GM10847 (cell line): ENCODE results near the gene CTIF.

Source experiments
- POLR2A ChIP-seq: IDR thresholded peaks from 2 replicates; pipeline ENCODE4 v1.6.1; 2011; ENCODE audit not compliant: insufficient read length; ENCODE audit errors: extremely low read depth

The CTIF gene

DNA sequence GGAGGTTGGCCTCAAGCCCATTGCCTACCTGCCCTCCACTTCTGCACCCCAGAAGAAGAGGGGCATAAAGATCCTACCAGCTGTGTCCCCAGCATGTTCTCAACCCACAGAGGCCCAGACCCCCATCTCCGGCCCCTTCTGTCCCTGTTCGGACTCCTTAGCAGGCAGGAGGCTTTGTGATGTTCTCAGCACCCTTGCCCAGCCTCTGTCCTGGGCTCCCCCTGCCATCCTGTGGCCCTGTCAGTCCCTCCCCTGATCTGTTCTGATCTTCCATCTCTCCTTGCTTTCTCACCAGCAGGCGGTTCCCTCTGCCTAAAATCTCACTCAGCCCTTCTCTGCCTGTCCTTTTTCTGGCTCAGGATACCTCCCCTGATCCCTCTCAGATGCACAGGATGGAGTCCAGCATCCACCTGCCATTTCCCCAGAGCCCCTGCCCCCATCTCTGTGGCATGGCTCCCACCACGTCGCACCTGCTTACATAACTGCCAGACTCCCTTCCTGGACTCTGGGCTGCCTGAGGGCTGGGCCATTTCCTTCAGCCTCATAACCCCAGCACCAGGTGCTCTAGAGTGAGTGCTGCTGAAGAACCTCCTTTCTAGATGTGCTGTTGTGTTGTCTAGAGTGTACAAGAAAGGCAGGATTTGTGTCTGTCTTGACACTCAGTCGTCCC, 134.0 kb downstream of the CTIF start:
- TF ChIP-seq POLR2A: no peak

DNA sequence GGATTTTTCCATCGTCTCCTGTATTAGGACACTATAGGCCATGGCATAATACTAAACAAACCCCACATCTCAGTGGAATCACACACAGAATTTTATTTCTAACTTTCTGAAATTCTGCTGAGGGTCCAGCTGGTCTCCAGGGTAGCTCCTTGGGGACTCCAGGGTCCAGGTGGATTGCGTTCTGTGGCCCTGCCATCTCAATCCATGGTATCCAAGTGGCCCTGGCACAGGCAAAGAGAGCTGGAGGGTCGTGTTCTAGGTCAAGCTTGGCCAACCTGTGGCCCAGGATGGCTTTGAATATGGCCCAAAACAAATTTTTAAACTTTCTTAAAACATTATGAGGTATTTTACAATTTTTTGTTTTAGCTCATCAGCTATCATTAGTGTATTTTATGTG, 134.6 kb downstream of the CTIF start:
- no peak for TF ChIP-seq POLR2A

DNA sequence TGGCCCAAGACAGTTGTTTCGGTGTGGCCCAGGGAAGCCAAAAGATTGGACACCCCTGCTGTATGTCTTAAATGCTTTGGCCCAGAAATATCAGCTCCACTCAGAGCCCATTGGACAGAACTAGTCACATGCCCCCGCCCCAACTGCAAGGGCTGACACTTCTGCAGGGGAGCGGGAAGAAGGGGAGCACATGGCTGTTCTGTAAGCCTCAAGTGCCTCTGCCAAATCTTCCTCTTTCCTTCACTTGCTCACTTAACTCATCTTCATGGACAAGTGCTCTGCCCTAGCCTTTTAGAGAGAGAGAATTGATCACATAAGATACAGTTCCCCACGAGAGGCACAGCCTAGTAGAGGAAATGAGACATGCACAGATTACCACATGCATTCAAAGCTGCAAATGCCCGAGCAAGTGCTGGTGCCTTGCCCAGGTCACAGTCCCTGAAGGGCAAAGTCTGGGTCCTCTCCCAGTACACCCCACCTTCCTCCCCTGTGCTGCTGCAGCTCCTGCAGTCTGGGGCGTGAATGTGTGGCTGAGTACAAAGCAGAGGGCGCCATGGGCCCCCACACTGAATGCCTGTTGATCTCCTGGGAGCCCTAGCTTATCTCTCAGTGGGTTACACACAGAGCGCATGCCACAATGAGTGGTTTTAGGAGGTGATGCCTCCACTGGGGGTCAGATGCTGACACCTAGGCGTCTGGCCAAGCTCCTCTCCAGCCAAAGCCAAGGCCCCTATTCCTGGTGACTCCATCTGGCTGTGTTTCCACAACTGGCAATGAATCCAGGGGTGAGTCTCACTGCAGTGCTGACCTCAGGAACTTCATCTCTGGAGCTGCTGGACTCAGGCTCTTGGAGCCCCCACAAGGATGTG, 135.3 kb downstream of the CTIF start:
- no peak for TF ChIP-seq POLR2A

DNA sequence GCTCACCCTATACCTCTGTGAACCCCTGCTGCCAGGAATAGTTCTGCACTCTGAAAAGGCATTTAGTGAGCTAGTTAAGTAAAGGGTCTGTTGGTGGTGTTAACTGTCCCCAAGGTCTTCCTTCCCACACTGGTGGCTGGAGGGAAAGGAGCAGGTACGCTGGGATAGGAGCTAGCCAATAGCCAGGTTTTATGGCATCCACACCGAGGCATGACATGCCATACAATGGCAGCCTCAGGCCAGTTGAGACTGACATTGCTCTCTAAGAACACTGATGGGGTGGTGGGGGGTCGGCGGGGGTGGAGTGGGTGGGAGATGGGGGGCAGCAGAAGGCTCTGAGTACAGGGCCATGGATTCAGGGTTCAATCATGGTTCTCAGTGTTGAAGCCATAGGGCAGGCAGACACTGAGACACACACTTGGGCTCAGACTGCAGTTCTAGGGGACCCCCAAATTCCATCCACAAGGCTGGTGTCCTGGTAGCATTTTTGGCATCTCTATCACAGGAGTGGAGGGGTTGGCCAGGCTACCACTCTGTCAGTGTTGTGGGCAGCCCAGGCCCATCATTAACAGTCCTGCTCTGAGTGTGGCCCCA, 136.0 kb downstream of the CTIF start:
- no peak for TF ChIP-seq POLR2A

DNA sequence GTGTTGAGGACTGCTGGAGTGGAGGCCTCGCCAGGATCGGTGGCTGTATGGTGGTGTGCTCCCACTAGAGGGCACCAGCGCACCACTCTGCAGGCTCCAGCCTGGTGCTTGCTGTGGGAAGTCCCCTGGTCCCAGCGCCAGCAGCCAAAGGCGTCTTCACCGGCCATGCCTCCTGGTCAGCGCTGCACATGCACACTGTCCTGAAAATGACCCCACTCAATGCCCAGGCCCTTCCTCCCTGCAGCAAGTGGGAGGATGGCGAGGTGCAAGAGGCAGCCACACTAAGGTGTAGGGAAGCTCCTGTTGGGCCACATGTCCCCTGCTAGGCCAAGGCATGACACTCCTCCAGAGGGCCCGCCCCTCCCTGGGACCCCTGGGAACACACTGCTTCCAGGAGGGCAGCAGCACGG, 136.5 kb downstream of the CTIF start:
- TF ChIP-seq POLR2A: no peak

DNA sequence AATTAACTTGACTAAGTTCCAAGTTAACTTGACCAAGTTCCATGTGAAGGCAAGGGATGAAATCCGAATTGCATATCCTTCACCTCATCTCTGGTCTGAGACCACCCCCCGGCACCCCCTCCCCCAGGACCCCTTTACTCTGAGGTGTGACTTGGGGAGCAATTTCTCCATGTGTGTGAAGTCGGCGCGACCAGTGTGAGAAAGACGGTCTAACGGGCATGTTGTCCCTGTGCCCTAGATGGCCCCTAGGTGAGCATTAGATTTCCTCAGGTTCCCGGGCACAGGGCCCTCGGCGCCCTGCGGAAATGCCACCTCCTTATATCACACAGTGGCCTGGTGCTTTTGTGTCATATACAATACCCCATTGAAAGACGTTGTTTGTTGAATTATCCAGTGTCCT, 137.1 kb downstream of the CTIF start:
- TF ChIP-seq POLR2A: no peak

DNA sequence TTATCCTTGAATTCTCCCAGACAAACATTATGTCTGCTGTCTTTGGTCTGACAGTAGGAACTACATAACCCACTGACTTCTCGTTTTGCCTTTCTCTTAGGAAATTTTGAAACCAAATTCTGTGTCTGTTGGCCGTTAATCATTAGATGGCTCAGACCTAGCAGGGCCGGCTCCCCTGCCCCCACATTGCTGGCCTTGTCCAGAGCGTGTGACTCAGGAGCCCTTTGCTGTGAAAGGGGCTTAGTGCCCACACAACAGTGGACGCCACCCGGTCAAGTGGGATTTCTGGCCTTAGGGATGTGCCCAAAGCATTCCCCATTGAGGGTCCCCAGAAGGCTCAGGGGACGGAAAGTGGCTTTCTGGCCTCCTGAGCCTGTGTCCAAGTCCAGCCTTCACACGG, 137.5 kb downstream of the CTIF start:
- no peak for TF ChIP-seq POLR2A

GRCh38 chr18:48676756-48677368, 138.0 kb downstream of the CTIF start:
- TF ChIP-seq POLR2A: no peak

- TF ChIP-seq POLR2A: no peak
Observed at GRCh38 chr18:48678237-48679115, 139.6 kb downstream of the CTIF start.

- TF ChIP-seq POLR2A: no peak
Observed at GRCh38 chr18:48679236-48679635, 140.4 kb downstream of the CTIF start.

DNA sequence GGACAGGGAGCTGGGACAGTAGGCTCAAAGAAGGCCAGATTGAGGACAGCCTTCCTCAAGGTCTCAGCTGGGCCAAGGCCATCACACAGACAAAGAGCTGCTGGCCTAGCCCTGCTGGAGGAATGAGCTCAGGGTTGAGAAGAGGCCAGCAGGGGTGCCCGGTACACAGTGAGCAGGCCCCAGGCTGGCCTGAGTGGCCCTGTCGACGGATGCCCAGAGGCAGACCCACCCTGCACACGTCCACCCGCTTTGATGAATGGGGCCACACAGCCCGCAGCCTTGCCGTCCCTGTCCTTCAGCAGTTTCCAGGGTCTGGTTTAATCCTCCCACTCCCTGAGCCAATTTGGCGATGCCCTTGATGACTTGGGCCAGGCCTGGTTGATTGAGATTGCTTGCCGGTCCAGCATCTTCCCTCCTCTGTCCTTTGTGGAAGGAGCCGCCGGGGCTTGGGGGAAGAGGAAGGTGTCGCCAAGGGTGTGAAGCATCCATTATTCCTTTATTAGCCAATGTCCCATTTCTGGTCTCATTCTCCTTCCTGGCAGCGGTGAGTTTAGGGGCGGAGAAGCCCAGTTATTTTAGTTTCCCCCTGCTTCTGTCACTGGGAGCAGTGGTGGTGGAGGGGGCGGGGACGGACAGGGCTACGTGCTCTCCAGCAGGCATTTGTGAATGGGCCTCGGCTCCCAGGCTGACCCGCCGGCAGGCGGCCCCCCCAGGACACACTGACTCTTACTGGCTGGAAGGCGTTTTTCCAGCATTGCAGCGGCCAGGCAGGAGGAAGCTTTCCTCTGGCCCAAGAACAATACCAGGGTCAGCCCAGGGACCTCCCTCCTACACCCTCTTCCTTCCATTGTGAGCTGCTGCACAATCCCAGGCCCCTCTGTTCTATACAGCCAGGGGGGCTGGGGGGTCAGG, 141.8 kb downstream of the CTIF start:
- TF ChIP-seq POLR2A: no peak

GRCh38 chr18:48682768-48683167, 143.9 kb downstream of the CTIF start:
- TF ChIP-seq POLR2A: no peak

DNA sequence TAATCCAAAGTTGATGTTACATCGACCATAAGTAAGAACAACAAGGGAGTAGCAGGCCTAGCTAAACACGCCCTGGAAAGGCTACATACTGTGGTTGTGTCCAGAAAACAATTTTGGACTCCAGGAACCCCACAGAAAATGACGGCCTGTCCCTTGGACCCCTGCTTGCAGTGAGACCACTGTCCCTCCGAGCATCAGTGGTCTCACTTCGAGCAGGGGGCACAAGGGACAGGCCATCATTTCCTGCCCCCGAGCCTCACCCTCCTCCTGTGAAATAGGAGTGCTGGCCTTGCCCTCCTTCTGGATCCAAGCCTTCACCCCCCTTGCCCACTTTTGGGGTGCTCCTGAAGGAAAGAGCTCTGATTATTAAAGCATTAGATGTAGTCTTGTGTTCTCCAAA, 144.4 kb downstream of the CTIF start:
- TF ChIP-seq POLR2A: no peak

- TF ChIP-seq POLR2A: no peak
Observed at GRCh38 chr18:48683661-48684060, 144.8 kb downstream of the CTIF start.

DNA sequence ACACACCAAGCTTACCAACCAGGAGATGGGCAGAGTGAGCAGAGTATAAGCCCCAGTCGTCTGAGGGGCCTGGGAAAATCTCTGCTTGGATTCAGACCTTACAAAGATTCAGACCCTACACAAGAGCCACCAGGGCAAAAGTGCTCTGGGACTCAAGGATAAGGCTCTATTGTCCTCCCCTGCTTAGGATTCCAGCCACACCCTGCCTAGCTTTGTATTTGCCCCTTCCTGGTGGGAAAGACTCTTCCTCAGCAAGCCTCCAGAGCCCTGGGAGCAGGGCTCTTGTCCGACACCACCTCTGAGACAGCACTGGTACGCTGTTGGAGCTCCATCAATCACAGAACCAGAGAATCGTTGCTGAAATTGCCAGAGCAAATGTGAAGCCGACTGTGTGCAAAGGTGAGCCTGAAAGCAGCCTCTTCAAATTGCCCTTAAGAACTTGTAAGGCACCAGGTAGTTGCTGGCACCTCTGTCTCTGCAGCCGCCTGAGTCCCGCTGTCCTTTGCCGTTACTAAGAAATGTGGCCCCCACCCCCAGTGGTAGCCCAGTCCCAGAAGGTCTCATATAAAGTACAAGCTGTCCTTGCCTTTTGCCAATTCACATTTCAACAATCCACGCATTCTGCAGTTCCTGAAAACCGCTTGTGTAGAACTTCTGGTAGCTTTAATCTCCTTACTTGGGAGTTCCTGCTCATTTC, 148.7 kb downstream of the CTIF start:
- no peak for TF ChIP-seq POLR2A
